MM.1S (cell line): ENCODE measurements around the gene CDKL4.

ENCODE experiments used
- CTCF ChIP-seq: fragments of 300-600 bp; sonication (generic); IDR thresholded peaks from 2 replicates; pipeline ENCODE4 v1.5.1; 2016; ENCODE audit warnings: antibody characterized with exemption, low read length, mixed read lengths
- EZH2 ChIP-seq: fragments of 300-600 bp; sonication (generic); optimal IDR thresholded peaks from 2 replicates; pipeline ENCODE3; 2017; ENCODE audit warnings: low read depth, mild to moderate bottlenecking, antibody characterized with exemption, low read length, mixed read lengths
- EZH2phosphoT487 ChIP-seq: fragments of 300-600 bp; sonication (generic); IDR thresholded peaks from 2 replicates; pipeline ENCODE4 v1.6.1; 2018; ENCODE audit warnings: antibody characterized with exemption, low read length

DNA sequence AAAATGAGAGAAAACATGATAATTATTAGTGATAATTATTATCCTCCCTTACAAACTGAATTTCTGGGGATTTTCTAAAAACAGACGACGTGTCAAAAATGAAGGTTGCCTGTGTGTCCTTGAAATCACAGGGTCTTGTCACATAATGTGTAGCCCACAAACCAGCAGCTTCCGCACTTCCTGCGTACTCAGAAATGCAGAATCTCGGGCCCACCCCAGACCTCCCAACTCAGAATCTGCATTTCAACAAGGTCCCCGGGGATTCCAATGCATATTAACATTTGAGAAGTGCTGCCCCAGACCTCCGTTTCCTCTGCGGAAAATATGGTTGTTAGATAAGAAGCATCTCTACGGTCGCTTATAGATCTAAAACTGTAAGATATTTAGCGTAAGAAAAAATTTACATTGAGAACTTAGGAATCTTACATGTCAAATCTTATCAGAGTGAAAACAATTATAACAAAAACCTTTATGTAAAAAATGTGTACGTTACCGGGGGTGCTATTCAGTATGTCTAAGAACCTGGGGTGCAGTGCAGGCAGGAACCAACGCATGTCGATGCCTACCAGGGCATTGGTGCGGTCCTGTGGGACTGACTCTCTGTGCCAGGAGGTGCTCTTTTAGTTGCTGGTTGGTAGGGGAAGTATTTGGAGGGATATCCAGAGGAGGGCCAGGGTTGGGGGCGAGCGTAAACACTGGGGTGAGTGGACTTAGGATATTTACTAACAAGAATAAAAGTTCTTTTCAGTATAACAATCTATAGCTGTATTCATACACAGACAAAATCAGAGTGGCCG lies 15.2 kb downstream of the CDKL4 start:
- TF ChIP-seq CTCF (no peak), EZH2phosphoT487 (no peak), EZH2 (no peak)
